Activated CD4-positive, alpha-beta memory T cell treated with anti-CD3 and anti-CD28 coated beads, Interleukin-2, amount 10 ng/mL, durations not matched to agents 7 days and 5 days (primary cell): ENCODE measurements around the gene RPS27. TPM values are rescaled to one million over a fixed set of nuclear protein-coding genes. Genes with fewer than 3 reads are reported as not detected.

Experiments
- CTCF ChIA-PET: fragments of 350-600 bp; sonication (Branson Sonifier 250); formaldehyde crosslinking; loops from one replicate; lab custom pipeline; 2021; ENCODE audit warnings: antibody characterized with exemption, inconsistent platforms; lab: Charles Lee
- POLR2A ChIA-PET: fragments of 350-600 bp; sonication (Branson Sonifier 250); formaldehyde crosslinking; loops from one replicate; lab custom pipeline; 2021; ENCODE audit warnings: antibody characterized with exemption; lab: Charles Lee
- DNase-seq: peaks from one replicate; pipeline ENCODE4 v3.0.0-alpha.2; 2020
- H3K27ac Mint-ChIP-seq: one replicate; pipeline ENCODE4 v1.8.0; 2021; ENCODE audit warnings: mild to moderate bottlenecking, mixed read lengths
- H3K27me3 Mint-ChIP-seq: one replicate; pipeline ENCODE4 v1.8.0; 2021; ENCODE audit warnings: mixed read lengths
- H3K36me3 Mint-ChIP-seq: one replicate; pipeline ENCODE4 v1.8.0; 2021; ENCODE audit warnings: low read depth, mixed read lengths
- H3K4me1 Mint-ChIP-seq: one replicate; pipeline ENCODE4 v1.8.0; 2021; ENCODE audit warnings: mixed read lengths
- H3K4me3 Mint-ChIP-seq: one replicate; pipeline ENCODE4 v1.8.0; 2021; ENCODE audit warnings: mild to moderate bottlenecking, mixed read lengths
- H3K9me3 Mint-ChIP-seq: one replicate; pipeline ENCODE4 v1.8.0; 2021; ENCODE audit warnings: mixed read lengths
- total RNA-seq, 2 experiments: library from RNA; stranded (reverse); gene quantifications; one replicate each; pipeline ENCODE4 v1.2.3, GENCODE V29; 2021

RPS27 gene
- 1,000 to 10,000 TPM; 2,022 to 2,087 TPM for total RNA-seq

DNA sequence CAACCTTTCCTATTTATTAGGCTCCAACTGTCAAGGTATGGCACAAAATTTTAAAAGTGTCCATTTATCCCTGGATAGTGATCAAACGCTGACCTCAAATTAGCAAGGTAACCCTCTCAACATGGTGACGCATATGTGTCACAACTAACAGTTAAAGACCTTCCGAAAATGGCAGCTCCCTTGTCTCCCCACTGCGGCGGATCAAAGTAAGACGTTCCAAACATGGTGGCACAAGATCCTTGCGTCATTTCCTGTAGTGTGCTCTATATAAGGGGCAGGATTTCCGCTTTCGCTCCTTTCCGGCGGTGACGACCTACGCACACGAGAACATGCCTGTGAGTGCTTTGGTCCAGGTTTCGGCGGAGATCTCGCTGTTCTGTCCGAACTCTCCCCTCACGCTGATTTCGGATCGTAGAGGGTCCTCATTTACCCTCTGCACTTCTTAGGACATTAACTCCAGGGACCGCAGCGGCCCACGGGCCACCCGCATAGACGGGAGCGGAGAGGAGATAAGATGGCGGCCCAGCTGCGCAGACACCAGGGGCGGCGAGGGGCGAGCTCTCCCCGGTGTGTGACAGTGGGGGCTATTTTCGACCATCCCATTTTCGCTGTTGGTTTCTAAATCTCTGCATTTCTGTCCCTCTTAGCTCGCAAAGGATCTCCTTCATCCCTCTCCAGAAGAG, at the start of gene RPS27:
TSS of gene RPS27 (plus strand) at position 295 of the 683 bp plus-strand sequence. CDS start at position 330, 35 bp downstream.
- no peaks in the 10 kb centered on the region for H3K27me3 Mint-ChIP-seq
- H3K4me3 Mint-ChIP-seq, result peak within 1 kb of the TSS; percentile 90
- POLR2A ChIA-PET, result interaction anchor here (0.6 to 3.9 kb wide), 49 partner anchors 10 to 459 kb away, joined by 3 to 81 read pairs (median 4); partner anchors contain the start of genes ATP8B2, CHTOP, CREB3L4 and DENND4B
- CTCF ChIA-PET, result interaction anchor here (0.6 to 3.7 kb wide), 10 partner anchors 14 to 345 kb away, joined by 3 to 20 read pairs (median 4); partner anchors contain the start of genes CREB3L4, GATAD2B and JTB
- no peaks in the 10 kb centered on the region for H3K9me3 Mint-ChIP-seq
- peak; percentile 91 for DNase-seq
- H3K27ac Mint-ChIP-seq, result peak within 1 kb of the TSS; percentile 90
- H3K36me3 Mint-ChIP-seq, result peaks cover 38% of the 10 kb centered on the region
- peaks cover 49% of the 10 kb centered on the region for H3K4me1 Mint-ChIP-seq

GRCh38 chr1:153941826-153942725, 48.5 kb upstream of the RPS27 start:
- Mint-ChIP-seq H3K4me3 (no peak overlapping the region), H3K36me3 (peaks cover 77% of the 10 kb centered on the region), H3K27me3 (no peaks in the 10 kb centered on the region), H3K27ac (no peak overlapping the region), H3K9me3 (no peaks in the 10 kb centered on the region), H3K4me1 (peaks cover 40% of the 10 kb centered on the region)
- no peak for DNase-seq
- POLR2A ChIA-PET, result interaction anchor here (3.1 to 4.6 kb wide), 2 partner anchors 19 to 48 kb away, joined by 7 to 31 read pairs; partner anchors contain the start of genes GATAD2B and RPS27
- CTCF ChIA-PET, result no interaction called here

- H3K9me3 Mint-ChIP-seq, result no peaks in the 10 kb centered on the region
- H3K27ac Mint-ChIP-seq, result peak overlapping the region; percentile 66
- no peaks in the 10 kb centered on the region for H3K27me3 Mint-ChIP-seq
- H3K4me1 Mint-ChIP-seq, result peaks cover 40% of the 10 kb centered on the region
- no peak overlapping the region for H3K4me3 Mint-ChIP-seq
- POLR2A ChIA-PET, result interaction anchor here (3.1 to 6.9 kb wide), 8 partner anchors 13 to 47 kb away, joined by 7 to 165 read pairs (median 63); partner anchors contain the start of genes CREB3L4, CRTC2, GATAD2B and JTB
- CTCF ChIA-PET, result interaction anchor here (4.7 kb wide), 1 partner anchor 14 kb away, joined by 51 read pairs; the partner anchor contains the start of gene CRTC2
- H3K36me3 Mint-ChIP-seq, result peaks cover 76% of the 10 kb centered on the region
- no peak for DNase-seq
These were observed 47.6 kb upstream of the RPS27 start for GRCh38 chr1:153942766-153943549.

- CTCF ChIA-PET, result interaction anchor here (0.7 to 4.7 kb wide), 11 partner anchors 12 to 347 kb away, joined by 3 to 52 read pairs (median 20); partner anchors contain the start of genes CREB3L4, CRTC2, GATAD2B and RAB13
- H3K4me3 Mint-ChIP-seq, result peak overlapping the region; percentile 92
- H3K9me3 Mint-ChIP-seq, result no peaks in the 10 kb centered on the region
- no peak for DNase-seq
- peak overlapping the region; percentile 99 for H3K27ac Mint-ChIP-seq
- no peaks in the 10 kb centered on the region for H3K27me3 Mint-ChIP-seq
- H3K4me1 Mint-ChIP-seq, result peaks cover 40% of the 10 kb centered on the region
- POLR2A ChIA-PET, result interaction anchor here (0.7 to 6.9 kb wide), 25 partner anchors 8 to 412 kb away, joined by 3 to 165 read pairs (median 8); partner anchors contain the start of genes CHTOP, CREB3L4, CRTC2 and GATAD2B
- H3K36me3 Mint-ChIP-seq, result peaks cover 81% of the 10 kb centered on the region
These were observed 46.3 kb upstream of the RPS27 start for GRCh38 chr1:153944005-153944826.

- Mint-ChIP-seq H3K27ac (peak overlapping the region; percentile 99), H3K4me1 (peaks cover 40% of the 10 kb centered on the region), H3K4me3 (peak overlapping the region; percentile 92), H3K27me3 (no peaks in the 10 kb centered on the region), H3K9me3 (no peaks in the 10 kb centered on the region), H3K36me3 (peaks cover 76% of the 10 kb centered on the region)
- CTCF ChIA-PET, result interaction anchor here (0.7 to 4.7 kb wide), 12 partner anchors 12 to 212 kb away, joined by 3 to 52 read pairs (median 18); partner anchors contain the start of genes CREB3L4, CRTC2, GATAD2B and JTB
- no peak for DNase-seq
- POLR2A ChIA-PET, result interaction anchor here (0.7 to 6.9 kb wide), 27 partner anchors 9 to 413 kb away, joined by 3 to 165 read pairs (median 8); partner anchors contain the start of genes CHTOP, CREB3L4, CRTC2 and GATAD2B
These were observed 45.8 kb upstream of the RPS27 start for GRCh38 chr1:153944827-153945117.

DNA sequence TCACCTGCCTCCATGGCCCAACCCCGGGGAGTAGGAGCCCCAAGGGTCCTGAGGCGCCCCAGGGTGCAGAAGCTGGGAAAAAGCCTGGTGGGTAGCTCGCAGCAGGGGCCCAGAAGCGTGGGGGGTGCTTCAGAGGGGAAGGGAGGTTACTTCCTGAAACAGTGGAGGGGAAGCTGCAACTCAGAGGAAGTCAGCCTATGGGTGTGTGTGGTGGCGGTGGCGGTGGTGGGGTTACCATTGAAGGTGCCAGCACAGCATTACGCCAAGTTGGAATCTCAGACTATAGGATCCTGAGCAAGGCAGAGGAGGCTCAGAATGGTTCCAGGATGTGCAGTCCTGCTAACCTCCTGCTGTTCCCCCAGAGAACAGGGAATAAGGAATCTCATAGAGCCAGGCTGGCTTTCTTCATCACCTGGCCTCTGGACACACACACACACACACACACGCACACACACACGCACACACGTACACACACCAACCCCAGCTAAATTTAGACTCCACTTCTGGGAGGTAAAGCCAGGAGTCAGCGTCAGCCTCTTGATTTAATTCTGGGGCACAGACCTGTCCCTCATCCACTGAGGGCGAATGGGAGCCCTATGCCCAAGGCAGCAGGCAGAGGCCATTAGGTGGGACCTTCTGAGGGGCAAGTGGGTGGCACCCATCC, 45.3 kb upstream of the RPS27 start:
- Mint-ChIP-seq H3K9me3 (no peaks in the 10 kb centered on the region), H3K36me3 (peaks cover 75% of the 10 kb centered on the region), H3K4me1 (peaks cover 39% of the 10 kb centered on the region), H3K27ac (peak overlapping the region; percentile 99), H3K4me3 (peak overlapping the region; percentile 92), H3K27me3 (no peaks in the 10 kb centered on the region)
- ChIA-PET POLR2A (interaction anchor here (0.7 to 6.9 kb wide), 29 partner anchors 9 to 413 kb away, joined by 3 to 165 read pairs (median 7); partner anchors contain the start of genes CHTOP, CREB3L4, CRTC2 and GATAD2B), CTCF (interaction anchor here (0.7 to 4.7 kb wide), 18 partner anchors 11 to 212 kb away, joined by 3 to 52 read pairs (median 4); partner anchors contain the start of genes CREB3L4, CRTC2, GATAD2B and JTB)
- DNase-seq, result peak; percentile 91

- Mint-ChIP-seq H3K27ac (peak overlapping the region; percentile 99), H3K4me1 (peaks cover 37% of the 10 kb centered on the region), H3K27me3 (no peaks in the 10 kb centered on the region), H3K9me3 (no peaks in the 10 kb centered on the region), H3K4me3 (peak overlapping the region; percentile 92), H3K36me3 (peaks cover 75% of the 10 kb centered on the region)
- POLR2A ChIA-PET, result interaction anchor here (0.8 to 6.9 kb wide), 25 partner anchors 8 to 410 kb away, joined by 3 to 165 read pairs (median 8); partner anchors contain the start of genes CREB3L4, CRTC2, GATAD2B and JTB
- DNase-seq, result peak; percentile 82
- CTCF ChIA-PET, result interaction anchor here (0.6 to 4.7 kb wide), 21 partner anchors 11 to 301 kb away, joined by 3 to 52 read pairs (median 5); partner anchors contain the start of genes CREB3L4, CRTC2, GATAD2B and JTB
These were observed 44.6 kb upstream of the RPS27 start for GRCh38 chr1:153945795-153946621.

DNA sequence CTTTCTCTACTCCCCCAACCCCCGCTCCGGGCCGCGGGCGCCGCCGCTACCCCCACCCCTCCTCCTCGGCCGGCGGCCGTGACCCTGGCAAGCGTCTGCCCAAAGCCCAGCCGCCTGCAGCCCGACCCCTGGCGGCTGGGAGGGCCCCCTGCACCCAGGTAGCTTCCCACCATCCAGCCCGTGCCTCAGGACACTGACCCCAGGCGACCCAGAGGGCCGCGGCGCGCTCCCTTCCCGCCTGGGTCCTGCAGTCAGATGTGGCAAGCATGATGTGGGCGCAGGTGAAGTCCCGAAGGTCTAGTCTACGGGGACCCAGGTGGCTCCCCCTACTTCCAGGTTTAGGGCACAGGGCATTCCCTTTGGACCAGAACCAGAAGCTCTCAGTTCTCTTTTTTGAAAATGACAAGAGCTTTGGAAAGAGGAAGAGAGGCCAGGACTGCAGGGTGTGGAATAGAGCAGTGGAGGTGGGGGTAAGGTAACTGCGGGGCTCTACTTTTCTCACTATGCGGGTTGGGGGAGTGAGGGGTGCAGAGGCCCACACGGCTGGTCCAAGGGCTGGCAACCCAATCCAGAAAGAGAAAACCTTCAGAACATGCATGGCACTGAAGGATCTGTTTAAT, 43.8 kb upstream of the RPS27 start, which contains the start of gene DENND4B:
TSS of gene DENND4B (minus strand) at position 97 of the 620 bp plus-strand sequence. CDS start 2,344 bp downstream, outside the sequence.
- peaks cover 75% of the 10 kb centered on the region for H3K36me3 Mint-ChIP-seq
- H3K4me1 Mint-ChIP-seq, result peaks cover 35% of the 10 kb centered on the region
- peak; percentile 77 for DNase-seq
- no peaks in the 10 kb centered on the region for H3K27me3 Mint-ChIP-seq
- peak within 1 kb of the TSS; percentile 92 for H3K4me3 Mint-ChIP-seq
- ChIA-PET CTCF (interaction anchor here (0.6 to 4.7 kb wide), 21 partner anchors 10 to 302 kb away, joined by 3 to 52 read pairs (median 5); partner anchors contain the start of genes CREB3L4, CRTC2, GATAD2B and JTB), POLR2A (interaction anchor here (0.6 to 6.9 kb wide), 23 partner anchors 9 to 411 kb away, joined by 3 to 165 read pairs (median 11); partner anchors contain the start of genes CREB3L4, CRTC2, GATAD2B and JTB)
- H3K27ac Mint-ChIP-seq, result peak within 1 kb of the TSS; percentile 99
- no peaks in the 10 kb centered on the region for H3K9me3 Mint-ChIP-seq

DNA sequence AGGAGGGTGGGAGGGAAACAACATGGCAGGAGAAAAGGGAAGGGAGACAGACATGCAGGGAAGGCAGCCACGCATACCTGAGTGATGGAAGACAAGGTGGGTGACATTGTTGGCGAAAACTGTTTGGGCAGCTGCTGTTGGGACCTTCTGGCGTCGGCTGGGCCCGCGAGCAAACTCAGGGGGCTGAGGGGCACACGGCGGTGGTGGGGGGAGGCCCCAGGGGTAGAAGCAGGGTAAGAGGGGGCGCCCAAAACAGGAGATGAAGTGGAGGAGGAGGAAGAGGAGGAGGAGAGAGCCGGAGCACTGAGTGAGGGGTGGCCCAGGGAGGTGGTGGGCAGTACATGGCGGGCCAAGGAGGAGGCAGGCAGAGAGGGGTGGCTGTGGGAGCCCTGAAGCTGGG, 39.4 kb upstream of the RPS27 start:
- ChIA-PET POLR2A (interaction anchor here (0.6 to 1.3 kb wide), 3 partner anchors 11 to 28 kb away, joined by 3 read pairs; partner anchors contain the start of gene JTB), CTCF (interaction anchor here (1.0 kb wide), 1 partner anchor 36 kb away, joined by 3 read pairs; no protein-coding TSS in a partner anchor)
- H3K36me3 Mint-ChIP-seq, result peaks cover 66% of the 10 kb centered on the region
- H3K4me3 Mint-ChIP-seq, result no peak overlapping the region
- no peaks in the 10 kb centered on the region for H3K27me3 Mint-ChIP-seq
- H3K9me3 Mint-ChIP-seq, result no peaks in the 10 kb centered on the region
- peaks cover 28% of the 10 kb centered on the region for H3K4me1 Mint-ChIP-seq
- no peak for DNase-seq
- H3K27ac Mint-ChIP-seq, result no peak overlapping the region
